Activated CD4-positive, alpha-beta T cell treated with anti-CD3 and anti-CD28 coated beads for 4 hours (primary cell): ENCODE measurements around the gene SUSD3.
A peak's percentile ranks its signal among the peaks of the same experiment; 100 is the strongest.

Source experiments
- DNase-seq, 2 donors: peaks; one replicate each; pipeline ENCODE4 v3.0.0-alpha.2; 2020

The SUSD3 gene

DNA sequence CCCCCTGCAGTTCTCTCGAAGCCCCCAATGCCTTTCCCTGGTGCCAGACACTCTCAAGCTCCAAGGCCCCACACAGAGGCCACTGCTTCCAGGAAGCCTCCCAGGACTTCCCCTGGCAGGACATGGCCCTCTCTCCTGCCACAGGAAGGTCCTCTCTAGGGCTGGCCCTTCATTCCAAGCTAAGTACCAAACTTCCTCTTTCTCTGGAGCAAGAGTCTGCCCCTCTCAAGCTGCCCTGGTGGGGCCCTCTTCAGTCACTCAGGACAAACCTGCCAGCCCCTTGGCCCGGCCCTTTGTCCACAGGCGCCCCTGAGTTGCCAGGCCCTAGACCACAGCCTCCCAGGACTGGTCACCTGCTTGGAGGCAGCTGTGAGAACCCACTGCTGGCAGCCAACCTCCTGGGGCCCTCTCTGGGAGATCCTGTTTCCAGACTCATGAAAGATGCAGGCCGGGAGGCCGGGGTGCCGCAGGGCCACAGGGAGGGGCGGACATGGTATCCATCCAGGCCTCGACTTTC is 69.0 kb downstream of the SUSD3 start:
- DNase-seq, result no peak

DNA sequence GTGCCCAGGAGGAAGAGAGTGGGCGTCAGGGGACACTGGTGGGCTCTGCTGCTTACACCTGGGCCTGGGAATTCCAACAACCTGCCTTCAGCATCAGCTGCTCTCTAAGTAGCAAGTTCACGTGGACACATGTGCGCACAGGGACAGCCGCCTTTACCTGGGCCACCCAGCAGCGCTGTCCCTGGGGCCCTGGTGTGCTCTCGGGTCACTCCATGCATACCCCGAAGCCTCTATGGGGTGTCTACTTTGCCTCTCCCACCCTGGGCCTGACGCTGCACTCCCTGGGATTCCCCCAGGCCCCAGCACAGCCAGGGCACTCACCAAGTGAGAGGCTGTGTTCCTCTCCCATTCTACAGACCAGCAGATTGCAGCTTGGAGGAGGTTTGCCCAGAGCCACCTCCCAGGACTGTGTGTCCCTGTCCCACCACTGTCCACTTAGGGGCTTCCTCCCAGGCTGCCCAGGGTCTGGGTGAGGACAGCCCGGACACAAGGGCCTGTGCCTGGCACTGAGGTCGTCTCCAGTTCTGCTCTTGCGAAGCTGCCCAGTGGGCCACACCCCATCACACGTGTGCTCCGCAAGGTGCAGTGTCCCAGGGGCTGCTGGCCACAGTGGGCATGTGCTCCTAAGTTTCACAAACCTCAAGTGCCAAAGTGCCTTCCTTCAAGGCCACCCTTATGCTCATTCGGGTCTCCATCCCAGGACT is 69.7 kb downstream of the SUSD3 start:
- DNase-seq, result no peak

DNA sequence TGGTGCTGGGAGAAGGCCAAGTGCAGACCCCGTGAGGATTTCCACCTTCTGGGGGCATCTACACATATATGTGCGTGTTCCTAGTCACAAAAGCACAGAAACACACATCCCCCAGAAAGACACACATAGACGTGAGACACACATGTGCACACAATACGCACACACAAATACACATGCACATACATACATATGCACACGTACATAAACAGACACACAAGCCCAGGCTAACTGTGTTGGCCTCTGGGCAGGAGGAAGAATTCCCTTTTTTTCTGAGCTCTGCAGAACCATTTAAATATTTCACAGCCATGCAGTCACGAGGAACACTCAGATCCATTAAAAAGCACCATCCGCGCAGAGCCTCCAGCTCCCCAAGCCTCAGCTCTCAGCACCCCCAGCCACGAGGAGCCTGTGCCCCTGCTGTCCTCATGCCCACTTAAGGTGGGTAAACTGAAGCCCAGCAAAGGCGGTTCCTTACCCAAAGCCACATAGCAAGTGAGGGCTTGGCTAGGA is 70.3 kb downstream of the SUSD3 start:
- DNase-seq, result no peak

DNA sequence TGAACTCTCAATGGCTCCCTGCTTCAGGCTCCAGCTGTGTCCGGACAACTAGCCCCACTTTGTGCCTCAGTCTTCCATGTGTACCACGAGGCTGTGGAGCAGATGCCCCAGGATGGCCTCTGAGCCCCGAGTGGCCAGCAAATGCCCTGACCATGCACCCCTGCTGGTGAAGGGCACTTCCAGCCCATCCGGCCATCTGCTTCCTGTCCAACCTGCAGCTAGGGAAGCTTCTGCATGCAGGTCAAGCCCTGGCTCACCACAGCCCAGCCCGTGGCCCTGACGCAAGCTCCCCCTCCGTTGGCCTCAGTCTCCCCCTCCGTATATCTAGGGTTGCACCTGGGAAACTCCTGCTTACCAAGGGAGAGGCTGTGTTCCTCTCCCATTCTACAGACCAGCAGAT is 70.8 kb downstream of the SUSD3 start:
- DNase-seq, result no peak

DNA sequence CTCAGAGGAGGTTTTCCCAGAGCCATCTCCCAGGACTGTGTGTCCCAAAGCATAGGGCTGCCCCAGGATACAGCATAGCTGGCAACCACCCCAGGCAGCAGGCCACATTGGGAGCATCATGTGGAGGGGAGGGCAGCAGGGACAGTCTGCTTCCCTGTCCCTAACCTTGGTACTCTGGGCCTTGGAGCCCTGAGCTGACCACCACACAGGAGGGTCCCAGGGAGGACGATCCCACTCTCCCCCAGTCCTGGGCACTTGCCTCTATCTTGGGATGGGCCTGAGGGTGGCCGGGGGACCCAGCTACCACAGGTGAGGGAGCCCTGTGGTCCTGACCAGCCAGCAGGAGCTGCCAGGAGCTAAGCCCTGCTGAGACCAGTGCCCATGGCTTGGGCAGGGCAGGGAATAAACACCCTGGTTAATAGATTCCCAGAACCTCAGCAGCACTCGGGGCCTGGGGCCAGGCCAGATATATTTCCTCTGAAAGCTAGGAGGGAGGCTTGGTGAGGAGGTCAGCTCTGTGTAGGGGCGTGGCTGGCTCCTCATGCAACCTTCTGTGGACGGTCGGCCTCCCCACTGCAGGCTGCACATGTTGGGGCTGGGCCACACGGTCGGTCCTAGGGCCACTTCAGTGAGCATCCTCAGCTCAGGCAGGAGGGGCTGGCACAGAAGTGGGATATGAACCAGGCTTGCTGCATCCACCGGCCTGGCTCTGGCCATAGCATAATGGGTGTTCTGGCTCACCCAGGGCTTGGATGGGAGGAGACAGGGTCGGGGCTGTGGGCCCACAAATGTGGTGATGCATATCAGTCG is 71.4 kb downstream of the SUSD3 start:
- DNase-seq, result no peak

DNA sequence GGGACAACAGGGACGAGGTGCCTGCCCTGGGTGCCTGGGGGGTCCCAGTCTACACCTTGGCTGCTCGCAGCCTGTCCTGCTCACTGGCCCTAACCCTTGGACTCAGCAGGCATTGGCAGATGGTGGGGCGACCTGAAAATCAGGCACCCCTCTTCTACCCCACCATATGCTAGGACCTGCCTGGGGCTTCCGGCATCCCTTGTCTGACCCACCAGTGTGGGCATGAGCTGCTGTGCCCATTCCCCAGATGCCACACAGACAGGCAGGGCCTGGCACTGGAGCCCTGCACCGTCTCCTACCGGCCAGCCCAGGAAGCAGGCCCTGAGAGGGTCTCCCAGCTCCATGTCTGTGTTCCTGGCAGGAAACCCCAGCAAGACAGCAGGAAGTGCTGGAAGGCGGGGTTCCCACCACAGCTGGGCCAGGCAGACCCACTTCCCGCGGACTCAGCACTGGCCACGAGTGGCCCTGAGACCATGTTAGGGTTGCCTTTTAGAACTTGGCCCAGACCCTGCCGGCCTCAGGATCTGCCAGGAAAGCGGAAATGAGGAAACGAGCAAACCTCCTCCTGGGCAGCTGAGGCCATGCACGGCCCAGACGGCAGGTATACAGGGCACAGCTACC is 72.5 kb downstream of the SUSD3 start:
- DNase-seq, result no peak

DNA sequence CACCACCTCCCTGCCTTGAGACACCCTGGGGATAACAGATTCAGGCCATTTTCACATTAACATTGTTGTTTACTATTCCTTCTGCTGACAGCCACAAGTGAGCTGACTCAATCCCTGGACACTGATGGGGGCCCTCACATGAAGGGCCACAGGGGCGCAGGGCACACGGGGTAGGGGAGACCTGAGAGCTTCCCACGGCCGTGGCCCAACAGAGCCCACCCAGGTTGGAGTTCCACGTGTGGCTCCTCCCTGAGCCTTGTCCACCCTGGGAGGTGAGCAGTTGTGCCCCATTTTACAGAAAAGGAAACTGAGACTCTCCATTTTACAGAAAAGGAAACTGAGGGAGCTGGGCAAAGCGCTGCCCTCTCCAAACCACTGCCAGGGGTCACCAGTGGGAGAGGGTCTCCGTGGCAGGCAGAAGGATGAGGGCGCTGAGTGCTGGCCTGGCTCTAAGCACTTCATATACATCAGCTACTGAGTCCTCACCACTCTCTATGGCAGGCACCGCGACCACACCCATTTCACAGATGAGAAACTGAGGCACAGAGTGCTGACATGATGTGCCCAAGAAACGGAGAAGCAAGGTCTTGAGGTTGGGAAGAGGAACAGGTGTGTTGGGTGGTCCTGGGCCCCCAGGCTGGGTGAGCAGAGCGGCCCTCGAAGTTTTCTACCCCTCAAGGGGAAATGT is 73.2 kb downstream of the SUSD3 start:
- no peak for DNase-seq

DNA sequence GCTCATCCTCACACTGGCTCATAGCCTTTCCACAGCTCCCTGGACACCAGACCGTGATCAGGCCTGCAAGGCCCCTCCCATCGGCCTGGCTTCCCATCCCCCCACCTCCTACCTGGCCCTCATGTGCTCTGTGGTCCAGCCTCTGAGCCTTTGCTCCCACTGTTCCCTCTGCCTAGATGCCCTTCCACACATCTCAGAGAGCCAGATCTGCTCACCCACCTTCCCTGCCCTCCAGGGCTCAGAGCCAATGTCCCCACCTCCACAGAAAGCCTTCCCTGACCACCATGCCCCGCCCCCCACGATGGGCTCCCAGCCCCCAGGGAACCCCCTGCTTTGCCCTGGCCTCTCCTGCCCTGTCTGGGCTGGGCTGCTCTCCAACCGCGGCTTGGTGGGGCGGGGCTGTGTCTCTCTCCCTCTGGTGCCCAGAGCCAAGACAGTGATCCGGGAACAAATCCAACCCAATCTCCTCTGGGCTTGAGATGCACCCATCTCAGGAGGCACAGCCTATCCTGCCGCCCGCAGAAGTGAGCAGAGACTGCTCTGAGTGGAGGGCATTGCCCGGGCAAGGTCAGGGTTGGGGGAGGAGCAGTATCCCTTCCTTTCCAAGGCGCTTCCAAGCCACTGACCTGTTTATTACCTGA is 73.9 kb downstream of the SUSD3 start:
- no peak for DNase-seq

DNA sequence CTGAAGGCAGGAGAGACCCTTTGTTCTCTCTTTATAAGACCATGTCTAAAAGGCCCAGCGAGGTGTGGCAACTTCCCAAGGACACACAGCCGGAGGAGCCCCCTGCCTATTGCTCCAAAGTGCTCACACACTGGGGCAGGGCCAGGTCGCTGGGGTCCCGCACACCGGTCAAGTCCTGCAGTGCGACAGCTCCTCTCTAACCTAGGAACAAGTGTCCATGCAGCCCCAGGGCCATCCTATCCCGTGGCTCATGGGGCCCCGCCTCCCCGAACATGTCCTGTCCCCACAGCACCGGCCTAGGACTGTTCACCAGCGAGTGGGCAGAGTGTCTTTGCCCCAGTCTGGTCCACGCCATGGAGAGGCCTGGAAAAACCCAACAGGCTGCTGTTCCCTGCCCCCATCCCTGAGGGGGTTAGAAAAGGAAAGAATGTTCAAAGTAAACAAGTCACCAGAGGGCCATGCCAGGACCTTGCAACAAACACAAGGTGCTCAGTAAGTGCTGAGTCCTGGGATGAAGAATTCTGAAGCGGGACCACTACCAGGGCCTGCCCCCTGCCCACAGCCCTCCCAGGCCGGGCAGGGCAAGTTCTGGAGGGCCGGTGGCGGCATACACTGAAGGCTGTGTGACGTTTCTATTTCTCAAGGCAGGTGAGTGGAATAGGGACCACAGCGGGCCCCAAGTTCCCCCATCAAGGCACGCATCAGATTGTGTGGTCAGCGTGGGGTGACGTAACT is 74.6 kb downstream of the SUSD3 start:
- DNase-seq, result no peak

DNA sequence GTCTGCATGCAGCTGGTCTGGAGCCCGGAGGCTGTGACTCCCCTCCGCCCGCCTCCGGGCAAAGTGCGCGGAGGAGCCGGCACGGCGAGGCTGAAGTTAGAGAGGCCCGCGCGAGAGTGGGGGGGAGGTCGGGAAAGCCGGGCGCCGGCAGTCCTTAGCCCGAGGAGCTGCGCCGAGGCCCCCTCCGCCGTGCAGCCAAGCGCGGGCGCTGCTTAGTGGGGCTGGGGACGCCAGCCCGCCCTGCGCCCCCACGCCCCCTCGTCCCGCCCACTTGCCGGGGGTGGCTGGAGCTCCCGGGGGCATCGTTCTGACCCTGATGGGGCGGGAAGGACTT is 75.1 kb downstream of the SUSD3 start:
- peak; percentile 36 to 39 for DNase-seq

DNA sequence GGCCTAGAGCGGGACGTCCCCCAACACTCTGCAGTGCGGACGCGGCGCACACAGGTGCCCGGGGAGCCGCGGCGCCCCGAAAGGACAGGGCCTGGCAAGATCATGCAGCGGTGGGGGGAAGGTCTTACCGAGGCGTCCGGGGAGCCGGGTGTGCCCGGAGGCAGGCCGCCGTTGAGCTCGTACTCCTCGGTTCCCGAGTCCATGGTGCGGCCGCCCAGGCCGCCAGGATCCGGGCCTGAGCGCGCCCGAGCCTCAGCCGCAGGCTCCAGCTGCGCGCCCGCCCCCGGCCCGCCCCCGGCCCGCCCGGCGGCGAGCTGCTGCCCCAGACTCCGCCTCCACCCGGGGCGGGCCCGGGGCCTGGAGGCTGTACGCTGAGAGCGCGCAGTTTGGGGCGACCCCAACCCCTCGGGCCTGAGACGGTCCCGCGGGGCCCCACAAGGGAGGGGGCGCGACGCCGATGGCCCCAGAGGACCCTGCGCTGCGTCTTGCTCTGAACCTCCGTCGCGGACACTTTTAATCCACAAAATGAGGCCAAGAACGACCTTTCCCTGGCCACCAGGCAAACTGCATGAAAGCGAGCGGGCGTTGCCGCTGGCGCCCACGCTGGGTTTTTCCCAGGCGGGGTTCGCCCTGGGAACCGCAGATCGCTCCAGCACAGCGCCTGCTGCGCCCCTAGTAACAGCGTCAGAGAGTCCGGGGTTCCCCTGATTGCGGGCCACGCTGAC is 75.7 kb downstream of the SUSD3 start, which contains the start of gene NINJ1:
NINJ1 (minus strand) TSS at position 237 of the 725 bp plus-strand sequence; CDS start at position 203, 34 bp downstream.
- peak; percentile 90 for DNase-seq
